ENCODE results near the gene ANKK1.

DNA sequence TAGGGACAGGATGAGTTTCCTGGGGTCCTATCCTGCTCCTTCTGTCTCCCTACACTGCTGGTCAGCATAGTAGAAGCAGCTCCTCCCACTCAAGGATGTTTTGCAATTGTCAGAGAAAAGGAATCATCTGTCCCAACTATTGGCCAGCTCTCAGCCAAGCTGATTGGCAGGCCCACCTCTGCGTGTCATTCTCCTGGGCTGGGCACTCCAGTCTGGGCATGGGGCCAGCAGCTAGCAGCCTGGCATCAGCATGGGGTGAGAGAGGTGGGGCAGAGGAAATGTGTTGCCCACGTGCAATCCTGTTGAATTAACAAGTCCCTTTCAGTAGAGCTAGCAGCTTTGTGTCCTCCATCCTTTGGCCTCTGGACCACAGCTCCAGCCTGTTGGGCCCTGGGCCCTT is 14.1 kb downstream of the ANKK1 start:
- TF ChIP-seq, protein P1, sequence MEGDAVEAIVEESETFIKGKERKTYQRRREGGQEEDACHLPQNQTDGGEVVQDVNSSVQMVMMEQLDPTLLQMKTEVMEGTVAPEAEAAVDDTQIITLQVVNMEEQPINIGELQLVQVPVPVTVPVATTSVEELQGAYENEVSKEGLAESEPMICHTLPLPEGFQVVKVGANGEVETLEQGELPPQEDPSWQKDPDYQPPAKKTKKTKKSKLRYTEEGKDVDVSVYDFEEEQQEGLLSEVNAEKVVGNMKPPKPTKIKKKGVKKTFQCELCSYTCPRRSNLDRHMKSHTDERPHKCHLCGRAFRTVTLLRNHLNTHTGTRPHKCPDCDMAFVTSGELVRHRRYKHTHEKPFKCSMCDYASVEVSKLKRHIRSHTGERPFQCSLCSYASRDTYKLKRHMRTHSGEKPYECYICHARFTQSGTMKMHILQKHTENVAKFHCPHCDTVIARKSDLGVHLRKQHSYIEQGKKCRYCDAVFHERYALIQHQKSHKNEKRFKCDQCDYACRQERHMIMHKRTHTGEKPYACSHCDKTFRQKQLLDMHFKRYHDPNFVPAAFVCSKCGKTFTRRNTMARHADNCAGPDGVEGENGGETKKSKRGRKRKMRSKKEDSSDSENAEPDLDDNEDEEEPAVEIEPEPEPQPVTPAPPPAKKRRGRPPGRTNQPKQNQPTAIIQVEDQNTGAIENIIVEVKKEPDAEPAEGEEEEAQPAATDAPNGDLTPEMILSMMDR (IDR thresholded peaks at IDR 0.05), result no peak
- TF ChIP-seq POLR2A (IDR thresholded peaks at IDR 0.05), result no peak
